Astrocyte of the cerebellum (primary cell): Measurements from ENCODE around the gene LGALS9.

Experiments used
- DNase-seq: peaks from one replicate; pipeline ENCODE4 v3.0.0-alpha.2; 2011; ENCODE audit warnings: low read depth
- H3K4me3 ChIP-seq: 2 replicates; pipeline ENCODE4 v1.5.1; 2011; ENCODE audit warnings: mild to moderate bottlenecking, low read depth, low read length, moderate library complexity
- CTCF ChIP-seq: IDR thresholded peaks from 2 replicates; pipeline ENCODE4 v1.5.1; 2012; ENCODE audit warnings: low read length, low read depth, moderate library complexity, mild to moderate bottlenecking; ENCODE audit errors: missing control alignments
- in situ Hi-C: cut with HindIII; loops from 2 replicates; pipeline ENCODE4 v1.10.0; 2017; ENCODE audit warnings: low sequenced_read_pairs

LGALS9 gene

GRCh38 chr17:27590864-27591263, 40.1 kb upstream of the LGALS9 start:
- in situ Hi-C loops, result no loop called here
- no peak for DNase-seq
- H3K4me3 ChIP-seq, result no peak overlapping the region
- TF ChIP-seq CTCF, result no peak

GRCh38 chr17:27591986-27592385, 39.0 kb upstream of the LGALS9 start:
- TF ChIP-seq CTCF, result no peak
- in situ Hi-C loops, result no loop called here
- DNase-seq, result no peak
- no peak overlapping the region for H3K4me3 ChIP-seq

- in situ Hi-C loops, result no loop called here
- no peak overlapping the region for H3K4me3 ChIP-seq
- no peak for DNase-seq
- no peak for TF ChIP-seq CTCF
These were observed 37.6 kb upstream of the LGALS9 start for GRCh38 chr17:27593232-27593856.

- TF ChIP-seq CTCF, result no peak
- in situ Hi-C loops, result no loop called here
- no peak overlapping the region for H3K4me3 ChIP-seq
- no peak for DNase-seq
These were observed 37.1 kb upstream of the LGALS9 start for GRCh38 chr17:27593857-27594255.

- TF ChIP-seq CTCF, result no peak
- no peak for DNase-seq
- H3K4me3 ChIP-seq, result no peak overlapping the region
- in situ Hi-C loops, result loop anchor here (5.0 kb wide), 1 partner anchor 128 kb away; no protein-coding TSS in a partner anchor
These were observed 35.8 kb upstream of the LGALS9 start for GRCh38 chr17:27595208-27595607.

GRCh38 chr17:27596096-27596495, 34.9 kb upstream of the LGALS9 start:
- TF ChIP-seq CTCF, result no peak
- no peak for DNase-seq
- H3K4me3 ChIP-seq, result no peak overlapping the region
- in situ Hi-C loops, result loop anchor here (5.0 kb wide), 1 partner anchor 129 kb away; no protein-coding TSS in a partner anchor
